Right kidney (tissue), 9 donors: ENCODE results near the gene GTF2H2C.
"Not testable (repeated sequence)": the region's sequence is repeated elsewhere in the genome, so short reads cannot be mapped to it uniquely, and the experiment has no call there.

Experiments
- DNase-seq: peaks from one replicate; pipeline ENCODE4 v3.0.0-alpha.2; 2016
- long read RNA-seq, 8 donors: transcript quantifications; one replicate each; lab custom pipeline, GENCODE V29; 2026

The GTF2H2C gene
- long read RNA-seq, donor 1, partial matches to known transcripts = 0 of 4 reads
- long read RNA-seq, donor 1, other reads (novel, unspliced or antisense) = 0 of 4 reads
- long read RNA-seq, donor 2, partial matches to known transcripts = 0 of 1 reads
- long read RNA-seq, donor 2, other reads (novel, unspliced or antisense) = 0 of 1 reads
- long read RNA-seq, donor 3, partial matches to known transcripts = 0 of 1 reads
- long read RNA-seq, donor 3, other reads (novel, unspliced or antisense) = 0 of 1 reads
- long read RNA-seq, donor 4, partial matches to known transcripts = 0 of 2 reads
- long read RNA-seq, donor 4, other reads (novel, unspliced or antisense) = 0 of 2 reads
- long read RNA-seq, donor 5, partial matches to known transcripts = 0 of 2 reads
- long read RNA-seq, donor 5, other reads (novel, unspliced or antisense) = 0 of 2 reads
- long read RNA-seq, donor 6 = 0 reads
- long read RNA-seq, donor 7 = 0 reads
- long read RNA-seq, donor 8, partial matches to known transcripts = 0 of 3 reads
- long read RNA-seq, donor 8, other reads (novel, unspliced or antisense) = 0 of 3 reads

- peak; percentile 68 for DNase-seq
Measured at GRCh38 chr5:69559908-69560330, at the start of gene GTF2H2C. Gene GTF2H2C (plus strand): TSS chr5:69560191. CDS start chr5:69565133, 4,942 bp downstream.

GRCh38 chr5:69510694-69511093, 49.3 kb upstream of the GTF2H2C start:
- DNase-seq = no peak

- no peak for DNase-seq
Measured at GRCh38 chr5:69512740-69513260, 47.2 kb upstream of the GTF2H2C start.

- not testable (repeated sequence) for DNase-seq
Measured at GRCh38 chr5:69515570-69515969, 44.4 kb upstream of the GTF2H2C start.

- DNase-seq = no peak
Measured at GRCh38 chr5:69516769-69517168, 43.2 kb upstream of the GTF2H2C start.

- DNase-seq = no peak
Measured at GRCh38 chr5:69517763-69518212, 42.2 kb upstream of the GTF2H2C start.

GRCh38 chr5:69519285-69519684, 40.7 kb upstream of the GTF2H2C start:
- no peak for DNase-seq

- no peak for DNase-seq
Measured at GRCh38 chr5:69522035-69522434, 38.0 kb upstream of the GTF2H2C start.

GRCh38 chr5:69525490-69525889, 34.5 kb upstream of the GTF2H2C start:
- no peak for DNase-seq

- no peak for DNase-seq
Measured at GRCh38 chr5:69526660-69527059, 33.3 kb upstream of the GTF2H2C start.

GRCh38 chr5:69527128-69527770, 32.7 kb upstream of the GTF2H2C start:
- no peak for DNase-seq

- no peak for DNase-seq
Measured at GRCh38 chr5:69528035-69528434, 32.0 kb upstream of the GTF2H2C start.

- no peak for DNase-seq
Measured at GRCh38 chr5:69528609-69529008, 31.4 kb upstream of the GTF2H2C start.

GRCh38 chr5:69530561-69531405, 29.2 kb upstream of the GTF2H2C start:
- no peak for DNase-seq

- no peak for DNase-seq
Measured at GRCh38 chr5:69531406-69531801, 28.6 kb upstream of the GTF2H2C start.

- not testable (repeated sequence) for DNase-seq
Measured at GRCh38 chr5:69537911-69538310, 22.1 kb upstream of the GTF2H2C start.

GRCh38 chr5:69538735-69539134, 21.3 kb upstream of the GTF2H2C start:
- not testable (repeated sequence) for DNase-seq

GRCh38 chr5:69541347-69541746, 18.6 kb upstream of the GTF2H2C start:
- not testable (repeated sequence) for DNase-seq

- not testable (repeated sequence) for DNase-seq
Measured at GRCh38 chr5:69542838-69543618, 17.0 kb upstream of the GTF2H2C start.

- DNase-seq = not testable (repeated sequence)
Measured at GRCh38 chr5:69544602-69545001, 15.4 kb upstream of the GTF2H2C start.
